HG02852 (cell line): ENCODE measurements around the gene SMIM5.
"Not testable (repeated sequence)": the region's sequence is repeated elsewhere in the genome, so short reads cannot be mapped to it uniquely, and the experiment has no call there.

Experiments used
- ATAC-seq: cut with Tn5 transposase; IDR thresholded peaks from one replicate; pipeline ENCODE4 v1.9.1; 2021; ENCODE audit warnings: mild to moderate bottlenecking, moderate library complexity; ENCODE audit not compliant: unreplicated experiment

The SMIM5 gene

DNA sequence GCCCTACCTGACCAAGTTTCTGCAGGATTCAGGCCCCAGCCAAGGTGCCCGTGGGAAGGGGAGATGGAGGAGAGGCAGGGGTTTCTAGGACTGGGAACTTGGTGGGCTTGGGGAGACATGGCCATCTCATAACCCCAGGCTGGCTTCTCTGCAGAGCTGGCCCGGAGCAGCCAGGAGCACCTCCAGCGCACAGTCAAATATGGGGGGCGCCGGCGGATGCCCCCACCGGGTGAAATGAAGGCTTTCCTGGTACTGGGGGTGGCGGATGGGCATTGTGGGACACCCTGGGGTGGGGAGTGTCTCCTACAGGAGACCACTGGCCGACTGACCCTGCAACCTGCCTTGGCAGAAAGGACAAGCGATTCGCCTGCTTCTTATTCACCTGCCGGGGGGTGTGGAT, 9.2 kb upstream of the SMIM5 start:
- no peak for ATAC-seq

DNA sequence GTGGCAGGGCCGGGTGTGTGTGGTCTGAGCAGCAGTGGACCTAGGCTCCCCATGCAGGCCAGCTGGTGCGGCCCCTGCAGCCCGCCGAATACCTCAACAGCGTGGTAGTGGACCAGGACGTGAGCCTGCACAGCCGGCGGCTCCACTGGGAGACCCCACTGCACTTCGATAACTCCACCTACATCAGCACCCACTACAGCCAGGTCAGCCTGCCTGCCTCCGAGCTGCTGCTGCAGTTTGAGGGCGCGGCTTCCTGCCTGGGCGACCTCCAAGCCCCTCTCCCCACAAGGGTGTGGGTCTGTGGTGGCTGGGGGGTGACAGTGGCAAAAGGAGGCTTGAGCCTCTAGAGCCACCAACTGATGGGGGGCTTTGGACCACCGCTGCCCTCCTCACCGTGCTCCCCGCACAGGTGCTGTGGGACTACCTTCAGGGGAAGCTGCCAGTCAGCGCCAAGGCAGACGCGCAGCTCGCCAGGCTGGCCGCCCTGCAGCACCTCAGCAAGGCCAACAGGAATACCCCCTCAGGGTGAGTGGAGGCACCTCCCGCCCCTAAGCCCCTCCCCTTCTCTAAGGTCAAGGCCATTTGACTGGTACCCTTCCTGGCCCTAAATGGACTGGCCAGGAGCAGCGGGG, 8.4 kb upstream of the SMIM5 start:
- no peak for ATAC-seq

DNA sequence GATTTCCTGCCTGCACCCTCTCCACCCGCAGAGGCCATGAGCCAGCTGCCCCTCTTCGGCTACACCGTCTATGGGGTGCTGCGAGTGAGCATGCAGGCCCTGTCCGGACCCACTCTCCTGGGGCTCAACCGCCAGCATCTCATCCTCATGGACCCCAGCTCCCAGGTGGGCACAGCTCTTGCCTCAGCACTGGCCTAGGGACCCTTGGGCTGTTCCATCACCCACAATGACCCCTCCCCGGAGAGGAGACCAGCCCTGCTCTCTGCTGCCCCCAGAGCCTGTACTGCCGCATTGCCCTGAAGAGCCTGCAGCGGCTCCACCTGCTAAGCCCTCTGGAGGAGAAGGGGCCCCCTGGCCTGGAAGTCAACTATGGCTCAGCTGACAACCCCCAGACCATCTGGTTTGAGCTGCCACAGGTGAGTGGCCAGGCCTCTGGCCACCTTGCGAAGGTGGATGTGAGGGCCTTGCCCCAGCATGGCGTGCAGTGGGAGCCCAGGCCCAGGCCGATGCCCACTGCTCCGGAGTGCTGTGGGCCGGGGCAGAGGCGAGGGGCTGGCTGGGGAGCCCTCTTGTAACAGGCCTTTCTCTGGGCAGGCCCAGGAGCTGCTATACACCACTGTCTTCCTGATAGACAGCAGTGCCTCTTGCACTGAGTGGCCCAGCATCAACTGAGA, 7.3 kb upstream of the SMIM5 start:
- no peak for ATAC-seq

DNA sequence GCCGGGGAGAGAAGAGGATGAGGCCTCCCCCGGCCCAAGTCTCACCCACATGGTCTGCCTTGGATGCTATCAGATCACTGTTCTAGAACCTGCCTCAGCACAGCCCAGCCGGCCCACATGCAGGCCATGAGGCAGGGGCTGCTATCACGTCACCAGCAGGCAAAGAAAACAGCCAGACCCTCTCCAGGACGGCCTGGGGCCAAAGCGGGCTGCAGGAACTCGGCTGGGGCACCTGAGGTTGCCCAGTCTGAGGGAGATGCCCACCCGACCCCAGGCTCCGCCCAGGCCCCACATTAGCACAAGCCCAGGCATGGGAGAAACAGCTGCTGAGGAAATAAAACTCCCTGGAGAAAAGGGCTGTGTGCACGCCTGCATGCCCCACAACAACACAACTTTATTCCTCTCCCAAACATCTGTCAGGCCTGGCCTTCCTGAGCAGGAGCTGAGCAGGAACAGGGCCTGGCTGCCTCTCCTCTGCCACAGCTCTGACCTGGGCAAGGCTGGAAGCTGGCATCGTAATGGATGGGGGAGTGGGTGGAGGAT, 6.7 kb upstream of the SMIM5 start:
- ATAC-seq, result no peak

DNA sequence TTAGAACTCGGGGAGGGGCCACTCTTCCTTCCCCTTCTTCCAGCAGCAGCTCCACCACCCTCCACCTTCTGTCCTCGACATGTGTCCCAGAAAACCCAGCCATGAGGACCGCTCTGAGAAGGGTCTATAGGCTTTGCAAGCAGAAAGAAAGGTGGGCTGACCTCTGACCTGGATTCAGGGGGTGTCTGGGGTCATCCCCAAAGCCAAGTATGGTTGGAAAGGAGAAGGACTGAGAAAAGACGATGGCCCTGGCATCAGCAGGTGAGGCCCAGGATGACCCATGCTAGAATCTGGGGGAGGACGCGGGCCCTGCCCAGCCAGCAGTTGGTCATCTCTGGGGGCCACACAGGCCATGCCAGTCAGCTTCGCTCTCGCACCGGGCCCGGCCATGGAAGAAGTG, 6.1 kb upstream of the SMIM5 start:
- ATAC-seq, result no peak

DNA sequence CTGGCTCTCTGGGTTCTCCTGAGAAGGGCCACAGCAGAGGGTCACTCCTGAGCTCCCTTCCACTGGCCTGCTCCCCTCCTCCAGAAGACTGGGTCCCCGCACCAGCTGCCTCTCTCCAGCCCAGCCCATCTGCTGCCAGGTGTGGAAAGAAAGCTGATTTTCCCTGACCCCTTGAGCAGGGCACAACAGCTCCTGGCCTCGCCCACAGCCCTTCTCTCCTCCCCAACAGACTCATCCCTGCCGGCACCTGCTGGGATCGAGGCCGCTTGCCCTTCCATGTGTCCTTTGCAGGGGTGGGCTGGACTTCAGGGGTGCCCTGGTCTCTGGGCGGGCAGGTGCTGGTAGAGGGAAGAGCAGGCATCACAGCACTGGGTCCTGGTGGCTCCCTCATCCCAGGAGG, 4.8 kb upstream of the SMIM5 start:
- no peak for ATAC-seq

DNA sequence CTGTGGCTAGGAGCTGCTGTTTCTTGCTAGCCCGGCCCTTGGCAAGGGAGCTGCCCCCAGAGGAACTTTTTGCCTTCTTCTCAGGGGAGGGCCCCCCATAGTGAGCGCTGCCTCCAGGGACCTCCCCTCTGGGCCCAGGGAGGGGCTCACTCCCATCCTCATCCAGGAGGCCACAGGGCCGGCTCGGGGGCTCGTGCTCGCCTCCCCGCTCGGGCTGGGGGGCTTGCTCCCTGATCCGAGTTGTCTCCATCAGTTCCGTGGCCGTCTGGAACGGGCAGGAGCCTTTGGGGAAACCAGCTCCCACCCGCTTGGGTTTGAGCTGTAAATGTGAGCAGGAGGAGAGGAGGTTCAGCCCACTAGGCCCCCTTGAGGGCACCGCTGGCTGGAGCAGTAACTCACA, 4.1 kb upstream of the SMIM5 start:
- ATAC-seq, result no peak

DNA sequence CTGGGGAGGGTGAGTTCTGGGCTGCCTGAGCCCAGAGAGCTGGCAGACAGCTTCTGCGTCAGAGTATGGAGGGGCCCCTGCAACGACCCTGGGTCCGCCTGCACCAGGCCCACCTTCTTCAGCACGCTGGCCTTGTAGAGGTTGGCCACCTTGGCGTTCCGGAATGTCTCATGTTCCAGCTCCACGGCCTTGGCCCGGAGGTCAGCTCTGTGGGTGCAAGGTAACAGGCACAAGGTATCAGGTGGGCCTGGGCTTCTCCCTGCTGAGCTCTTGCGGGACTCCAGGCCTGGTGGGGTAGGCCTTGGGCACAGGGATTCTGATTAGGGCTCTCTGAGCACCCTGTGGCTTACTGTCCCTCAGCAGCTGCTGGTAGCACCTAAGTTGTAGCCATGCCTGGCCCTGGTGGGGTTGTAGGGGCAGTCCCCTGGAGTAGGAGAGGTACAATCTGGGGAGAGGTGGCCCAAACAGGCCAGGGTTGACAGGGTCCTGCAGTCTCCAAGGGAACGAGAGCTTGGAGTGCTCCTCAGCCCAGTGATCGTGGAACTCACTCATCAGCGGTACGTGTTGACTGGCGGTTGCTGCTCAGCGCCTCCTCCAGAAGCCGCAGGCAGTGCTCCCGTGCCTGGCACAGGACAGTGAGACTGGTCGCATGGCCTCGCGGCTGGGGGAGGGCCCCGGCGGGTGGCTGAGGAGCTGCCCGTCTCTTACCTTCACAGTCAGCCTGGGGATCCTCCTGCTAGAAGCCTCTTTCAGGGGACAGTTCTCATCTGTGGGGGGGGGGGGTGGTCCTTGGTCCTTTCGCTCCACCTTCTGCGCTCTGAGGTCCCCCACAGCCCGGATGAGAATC, 2.9 kb upstream of the SMIM5 start:
- no peak for ATAC-seq

DNA sequence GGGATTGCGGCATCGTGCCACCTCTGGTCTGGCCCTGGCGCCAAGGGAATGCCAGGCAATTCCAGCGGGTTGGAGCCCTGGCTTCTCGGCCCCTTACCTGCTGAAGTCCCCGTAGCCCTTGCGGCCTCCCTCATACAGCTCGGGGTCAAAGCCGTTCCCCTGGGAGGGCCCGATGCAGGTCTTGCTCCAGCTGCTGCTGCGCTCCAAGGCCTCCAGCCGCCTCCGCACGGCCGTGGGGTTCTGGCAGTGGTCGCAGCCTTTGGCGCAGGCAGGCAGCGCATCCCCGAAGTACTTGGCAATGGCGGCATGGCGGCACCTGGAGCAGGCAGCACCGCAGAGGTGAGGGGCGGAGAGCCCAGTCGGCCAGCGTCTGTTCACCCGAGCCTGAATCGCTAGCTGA, 1.9 kb upstream of the SMIM5 start:
- ATAC-seq, result no peak

DNA sequence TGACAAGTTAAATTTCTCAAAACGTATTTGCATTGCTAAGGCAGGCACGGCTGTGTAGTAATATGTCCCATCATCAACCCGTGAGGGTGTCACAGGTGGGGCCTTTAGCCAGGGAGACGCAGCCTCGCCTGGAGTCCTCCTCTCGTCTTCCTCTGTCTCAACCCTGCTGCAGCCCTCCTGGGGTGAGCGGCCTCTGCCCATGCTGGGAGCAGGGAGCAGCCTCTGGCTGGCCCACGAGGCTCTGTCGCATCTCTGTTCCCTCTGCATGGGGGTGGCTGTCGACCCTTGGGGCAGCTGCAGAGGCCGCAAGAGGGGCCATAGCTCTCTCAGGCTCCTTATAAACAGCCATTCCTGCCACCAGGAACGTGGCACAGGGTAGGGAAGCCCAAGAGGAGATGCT, 806 bp upstream of the SMIM5 start:
- no peak for ATAC-seq

DNA sequence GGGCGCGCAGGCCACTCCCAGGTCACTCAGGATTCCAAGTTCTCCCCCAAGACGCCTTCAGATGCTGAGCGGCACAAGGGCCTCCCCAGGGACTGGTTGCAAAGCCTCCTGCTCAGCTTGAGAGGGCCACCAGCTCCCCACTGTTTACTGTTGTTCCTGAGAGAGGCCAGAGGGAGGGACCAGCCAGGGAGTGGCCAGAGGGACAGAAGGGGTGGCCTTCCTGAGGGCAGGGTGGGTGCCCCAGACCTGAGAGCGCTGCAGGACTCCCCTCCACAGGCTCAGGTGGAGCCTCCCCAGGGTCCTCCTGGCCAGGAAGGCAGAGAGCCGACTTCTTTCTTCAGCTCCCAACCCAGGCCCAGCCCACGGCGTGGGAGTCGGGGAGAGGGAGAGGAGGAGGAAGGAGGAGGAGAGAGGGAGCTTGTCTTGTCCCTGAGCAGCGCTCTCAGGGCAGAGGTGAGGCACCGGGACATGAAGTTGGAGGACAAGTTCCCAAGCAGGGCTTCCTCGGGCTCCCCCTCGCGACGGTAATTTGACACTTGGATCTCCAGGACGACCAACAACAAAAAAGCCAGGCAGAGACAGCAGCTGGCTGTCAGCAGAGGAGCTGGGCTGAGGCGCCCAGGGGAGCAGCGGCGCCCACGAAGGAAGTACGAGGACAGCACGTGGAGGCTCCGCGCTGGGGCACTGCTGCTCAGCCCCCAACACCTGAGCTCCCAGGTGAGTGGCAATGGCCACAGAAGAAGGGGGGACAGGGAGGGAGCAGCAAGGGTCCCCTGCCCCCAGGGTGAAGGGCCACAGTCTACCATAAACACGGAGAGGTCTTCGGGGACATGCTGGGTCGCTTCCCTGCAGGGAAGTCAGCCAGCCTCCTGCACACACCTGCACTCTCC, 497 bp downstream of the SMIM5 start:
- ATAC-seq, result no peak

DNA sequence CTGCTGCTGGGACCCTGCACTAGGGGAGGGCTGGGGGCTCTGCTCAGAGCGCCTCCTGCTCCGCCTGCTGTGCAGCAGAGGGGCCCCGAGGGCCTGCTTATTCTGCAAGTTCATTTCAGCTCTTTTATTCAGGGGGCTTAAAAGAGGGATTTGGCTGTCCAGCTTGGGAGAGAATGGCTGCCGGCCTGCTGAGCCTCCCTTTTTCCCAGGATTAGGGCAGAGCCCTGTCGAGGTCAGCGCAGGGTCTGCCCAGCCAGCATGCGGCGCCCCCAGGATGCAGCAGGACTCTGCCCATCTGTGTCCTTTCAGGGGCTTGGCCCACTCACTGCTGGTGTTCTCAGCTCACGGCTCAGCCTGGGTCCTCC, 1.1 kb downstream of the SMIM5 start:
- no peak for ATAC-seq

DNA sequence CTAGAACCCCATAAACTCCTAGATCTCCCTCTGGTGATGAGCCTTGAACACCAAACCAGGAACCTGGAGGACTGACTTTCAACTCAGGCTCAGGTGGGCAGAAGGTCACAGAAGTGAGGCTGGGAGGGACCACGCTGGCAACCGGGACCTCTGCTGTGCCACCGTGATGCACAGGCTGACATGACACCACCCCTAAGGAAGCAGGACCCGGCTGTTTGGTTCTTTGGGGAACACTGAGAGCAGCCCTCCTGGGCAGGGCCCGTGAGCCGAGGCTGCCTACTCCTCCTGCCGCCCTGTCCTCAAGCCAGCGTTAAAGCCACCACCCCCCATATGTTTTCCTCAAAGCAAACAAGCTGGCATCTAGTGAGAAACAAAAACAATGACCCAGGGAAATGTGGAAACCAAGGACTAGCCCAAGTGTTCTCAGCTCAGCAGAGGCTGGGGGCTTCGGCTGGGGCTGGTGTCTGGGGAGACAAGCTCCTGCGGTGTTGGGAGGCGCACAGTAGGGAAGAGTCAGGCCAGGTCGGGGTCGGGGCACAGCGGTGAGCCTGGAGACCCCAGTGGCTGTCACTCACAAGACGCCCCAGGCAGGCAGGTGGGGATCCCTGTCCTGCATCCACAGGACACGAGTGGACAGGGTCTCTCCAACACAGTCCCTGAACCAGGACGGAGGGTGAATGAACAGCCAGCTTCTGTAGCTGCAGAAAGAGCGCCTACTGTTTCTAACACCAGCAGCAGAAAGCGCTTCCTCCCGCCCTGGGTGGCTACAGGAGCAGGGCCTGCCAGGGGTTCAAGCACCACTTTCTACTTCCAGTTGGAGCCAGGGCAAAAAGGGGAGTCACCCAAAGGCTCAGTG, 1.7 kb downstream of the SMIM5 start:
- no peak for ATAC-seq

DNA sequence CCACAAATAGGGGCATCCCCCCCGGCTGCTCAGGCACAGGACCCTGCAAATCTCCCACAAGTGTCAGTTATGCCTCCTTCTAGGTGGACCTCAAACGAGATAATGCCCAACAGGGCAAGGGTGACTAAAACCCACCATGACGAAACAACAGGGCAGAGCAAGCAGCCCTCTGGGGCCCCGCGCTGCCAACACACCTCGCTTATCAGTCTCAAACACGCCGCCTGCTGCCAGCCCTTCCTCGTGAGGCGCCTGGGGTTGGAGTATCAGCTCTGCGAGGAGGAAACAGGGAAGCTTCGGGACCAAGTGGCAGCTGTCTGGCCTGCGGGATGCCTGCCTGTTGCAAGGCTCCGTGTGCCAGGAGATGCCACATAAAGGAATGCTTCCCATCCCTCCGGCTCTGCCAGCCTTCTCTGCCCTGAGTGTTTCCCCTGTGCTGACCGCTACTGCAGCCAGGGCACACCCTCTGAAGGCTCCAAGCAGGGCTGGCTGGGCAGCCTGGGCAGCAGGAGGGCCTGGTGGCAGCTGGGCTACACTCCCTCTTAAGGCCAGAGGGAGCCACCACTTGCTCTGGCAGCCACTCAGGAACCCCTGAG, 2.5 kb downstream of the SMIM5 start:
- no peak for ATAC-seq

DNA sequence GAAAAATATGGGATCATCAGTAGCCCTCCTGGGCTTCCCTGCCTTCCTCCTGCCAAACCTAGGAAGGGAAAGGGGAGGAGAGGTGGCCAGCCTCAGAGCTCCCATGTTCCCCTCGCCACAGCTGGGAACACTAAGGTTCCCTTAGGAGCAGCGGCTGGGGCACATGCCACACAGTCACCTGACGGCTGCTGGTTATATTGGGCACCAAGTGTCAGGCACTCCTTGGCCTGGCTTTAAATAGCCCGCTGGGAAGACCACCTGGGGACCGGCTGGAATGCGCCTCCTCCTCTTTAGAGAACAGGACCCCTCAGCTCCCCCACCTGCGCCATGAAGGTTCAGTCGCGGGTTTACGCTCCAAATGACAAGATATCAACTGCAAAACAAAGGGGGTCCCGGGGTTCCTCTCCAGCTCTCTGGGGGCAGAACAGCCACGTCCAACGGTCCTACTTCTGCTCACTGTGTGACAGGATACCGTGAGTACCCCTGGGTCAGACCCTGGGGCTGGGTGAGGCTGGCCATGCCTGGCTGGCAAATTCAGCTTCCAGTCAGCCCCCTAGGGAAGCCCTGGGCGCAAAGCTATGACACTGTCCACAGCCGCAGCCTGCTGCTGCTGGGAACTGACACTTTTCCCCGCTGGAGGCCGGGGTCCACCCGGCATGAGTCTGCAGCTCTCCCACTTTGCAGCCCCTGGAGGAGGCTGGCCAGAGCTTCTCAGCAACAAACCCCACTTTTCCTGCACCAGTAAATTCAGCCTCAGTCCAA, 3.3 kb downstream of the SMIM5 start:
- no peak for ATAC-seq

DNA sequence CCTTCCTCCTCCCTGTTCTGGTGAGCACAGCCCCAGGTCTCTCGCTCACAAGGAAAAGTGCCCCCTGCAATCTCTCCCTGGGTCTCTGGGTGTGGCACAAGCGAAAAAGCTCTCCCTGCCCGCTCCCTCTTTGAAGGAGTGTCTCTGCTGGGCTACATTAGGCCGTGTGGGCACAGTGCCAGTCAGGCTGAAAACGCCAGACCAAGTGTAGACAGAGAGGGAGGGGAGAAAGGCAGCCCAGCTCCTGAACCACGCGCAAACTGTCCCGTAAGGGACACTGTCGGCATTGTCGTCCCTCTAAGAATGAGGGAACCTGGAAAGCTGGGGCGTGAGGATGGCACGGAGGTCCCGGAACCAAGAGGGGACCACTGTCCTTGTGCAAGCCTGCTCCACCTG, 3.9 kb downstream of the SMIM5 start:
- no peak for ATAC-seq

DNA sequence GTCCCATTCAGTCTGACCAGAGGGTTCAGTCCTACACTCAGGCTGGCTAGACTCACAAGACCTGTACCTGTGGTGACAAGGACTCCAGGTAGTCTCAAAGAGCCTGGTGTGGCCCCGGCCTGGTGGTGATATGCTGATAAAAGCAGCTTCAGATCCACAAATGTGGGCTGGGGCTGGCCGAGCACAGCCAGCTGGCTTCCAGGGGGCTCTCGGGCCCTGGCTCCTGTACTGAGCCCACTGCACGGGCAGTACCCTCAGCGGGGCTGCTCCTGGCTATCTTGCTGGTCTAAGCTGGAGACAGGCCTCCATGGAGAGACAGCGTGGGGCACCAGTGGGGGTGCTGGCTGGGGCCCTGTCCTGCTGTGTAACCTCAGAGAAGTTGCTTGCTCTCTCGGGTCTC, 4.3 kb downstream of the SMIM5 start:
- ATAC-seq, result no peak

DNA sequence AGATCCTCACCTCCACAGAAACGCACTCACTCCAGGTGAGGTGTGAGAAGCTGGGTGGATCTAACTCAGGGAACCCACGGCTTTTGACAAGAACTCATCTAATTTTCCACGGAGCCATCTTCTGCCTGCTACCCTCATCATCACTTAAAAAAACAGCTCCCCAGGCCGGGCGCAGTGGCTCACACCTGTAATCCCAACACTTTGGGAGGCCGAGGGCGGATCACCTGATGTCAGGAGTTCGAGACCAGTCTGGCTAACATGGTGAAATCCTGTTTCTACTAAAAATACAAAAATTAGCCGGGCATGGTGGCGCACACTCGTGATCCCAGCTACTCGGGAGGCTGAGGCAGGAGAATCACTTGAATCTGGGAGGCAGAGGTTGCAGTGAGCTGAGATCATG, 4.8 kb downstream of the SMIM5 start:
- not testable (repeated sequence) for ATAC-seq

DNA sequence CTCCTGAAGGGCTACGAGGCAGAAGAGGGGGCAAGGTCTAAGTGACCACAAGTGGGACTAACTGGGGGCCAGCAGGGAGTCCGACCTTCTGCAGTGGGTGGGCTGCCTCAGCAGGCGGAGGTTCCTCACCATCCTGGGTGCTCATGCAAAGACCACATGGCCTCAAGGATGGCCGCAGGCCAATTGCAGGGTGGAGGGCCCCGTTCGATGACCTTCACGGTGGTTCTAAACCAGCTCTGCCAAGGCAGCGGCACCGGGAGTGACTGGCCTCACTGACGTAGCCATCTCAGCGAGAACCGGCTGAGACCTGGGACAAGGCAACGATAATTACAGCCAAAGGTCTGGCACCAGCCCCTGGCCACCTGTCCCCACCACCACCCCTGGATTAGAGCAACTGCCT, 5.7 kb downstream of the SMIM5 start:
- ATAC-seq, result no peak
